GM12891 (cell line): ENCODE results near the gene EXOC4.
A peak's percentile ranks its signal among the peaks of the same experiment; 100 is the strongest.

Experiments used
- DNase-seq: peaks from one replicate; pipeline ENCODE4 v3.0.0; 2011; ENCODE audit warnings: low spot score; ENCODE audit not compliant: insufficient read length
- FAIRE-seq: peaks from 2 replicates; lab custom pipeline; 2011; peaks lifted over from hg19 to GRCh38; lab: Jason Lieb, UNC
- PAX5 ChIP-seq: IDR thresholded peaks from 2 replicates; pipeline ENCODE4 v1.6.1; 2011; ENCODE audit warnings: low read length, moderate library complexity, mild to moderate bottlenecking; ENCODE audit not compliant: insufficient read depth, severe bottlenecking
- POLR2A ChIP-seq: IDR thresholded peaks from 2 replicates; pipeline ENCODE4 v1.6.1; 2011; ENCODE audit warnings: low read depth, low read length, control low read depth
- POLR2AphosphoS5 ChIP-seq: IDR thresholded peaks from 2 replicates; pipeline ENCODE4 v1.6.1; 2011; ENCODE audit warnings: low read depth, low read length, control low read depth
- POU2F2 ChIP-seq: IDR thresholded peaks from 2 replicates; pipeline ENCODE4 v1.6.1; 2011; ENCODE audit warnings: low read depth, mild to moderate bottlenecking, control low read depth, low read length, moderate library complexity
- SPI1 ChIP-seq: IDR thresholded peaks from 2 replicates; pipeline ENCODE4 v1.6.1; 2011; ENCODE audit warnings: low read depth, low read length, control low read depth
- TAF1 ChIP-seq: IDR thresholded peaks from 2 replicates; pipeline ENCODE4 v1.6.1; 2011; ENCODE audit warnings: low read depth, low read length, control low read depth

The EXOC4 gene

DNA sequence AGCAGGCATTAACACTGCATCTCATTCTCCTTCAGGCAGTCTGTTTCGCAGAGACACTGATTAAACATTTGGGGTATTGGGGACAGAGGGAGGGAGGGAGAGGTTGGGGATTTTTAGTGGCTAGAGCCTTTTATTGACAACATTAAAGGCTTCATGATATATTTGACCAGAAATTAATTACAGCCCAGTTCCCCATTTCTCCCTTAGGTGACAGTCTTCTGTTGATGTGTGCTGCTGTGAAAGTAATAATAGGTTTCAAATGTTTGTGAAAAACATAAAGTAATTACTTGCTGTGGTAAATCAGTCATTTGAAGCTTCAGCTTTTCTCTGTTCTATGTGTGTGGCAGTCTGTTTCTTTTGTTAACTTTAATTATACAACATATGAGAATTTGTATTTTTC lies 769.0 kb downstream of the EXOC4 start:
- no peak for DNase-seq
- TF ChIP-seq SPI1: peak; percentile 54; the same call in 1 of the 2 replicates
- TF ChIP-seq TAF1: no peak
- FAIRE-seq: no peak

GRCh38 chr7:134022286-134022911 lies 769.5 kb downstream of the EXOC4 start:
- no peak for FAIRE-seq
- no peak for TF ChIP-seq SPI1
- no peak for TF ChIP-seq PAX5
- TF ChIP-seq POLR2AphosphoS5: no peak
- TF ChIP-seq POU2F2: no peak
- TF ChIP-seq TAF1: no peak
- TF ChIP-seq POLR2A: no peak
- no peak for DNase-seq

- DNase-seq: no peak
- TF ChIP-seq POLR2A (no peak), POU2F2 (no peak), PAX5 (no peak), SPI1 (no peak), TAF1 (no peak), POLR2AphosphoS5 (no peak)
- no peak for FAIRE-seq
Observed at GRCh38 chr7:134024739-134025138, 771.9 kb downstream of the EXOC4 start.

DNA sequence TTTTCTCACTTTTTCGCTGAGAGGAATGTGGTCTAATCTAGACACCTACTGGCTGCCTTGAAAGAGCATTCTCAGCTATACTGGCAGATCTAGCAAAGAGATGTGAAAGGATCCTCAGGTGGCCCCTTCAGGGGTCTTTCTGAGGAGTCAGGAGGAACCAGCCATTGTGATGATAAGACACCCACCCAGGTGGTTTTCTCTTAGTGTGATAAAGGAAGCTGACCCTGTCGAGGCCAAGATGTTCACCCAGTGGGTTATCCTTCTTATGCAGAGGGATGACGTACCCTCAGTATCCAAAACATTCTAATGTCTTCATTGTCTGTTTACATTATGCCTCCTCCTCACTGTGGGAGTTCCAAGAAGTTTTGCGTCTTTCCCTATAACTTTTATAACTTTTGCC lies 776.0 kb downstream of the EXOC4 start:
- no peak for TF ChIP-seq POLR2A
- TF ChIP-seq PAX5: no peak
- TF ChIP-seq SPI1: no peak
- no peak for TF ChIP-seq POLR2AphosphoS5
- no peak for TF ChIP-seq POU2F2
- DNase-seq (no peak), FAIRE-seq (no peak)

GRCh38 chr7:134029743-134030142 lies 776.9 kb downstream of the EXOC4 start:
- no peak for FAIRE-seq
- no peak for DNase-seq
- no peak for TF ChIP-seq POLR2AphosphoS5
- TF ChIP-seq TAF1: no peak
- no peak for TF ChIP-seq POU2F2
- TF ChIP-seq POLR2A: no peak
- TF ChIP-seq SPI1: no peak
- no peak for TF ChIP-seq PAX5

- no peak for FAIRE-seq
- TF ChIP-seq TAF1: no peak
- TF ChIP-seq PAX5: no peak
- TF ChIP-seq POLR2AphosphoS5: no peak
- TF ChIP-seq POU2F2: no peak
- no peak for TF ChIP-seq POLR2A
- no peak for TF ChIP-seq SPI1
- no peak for DNase-seq
Observed at GRCh38 chr7:134030460-134030865, 777.6 kb downstream of the EXOC4 start.

- TF ChIP-seq SPI1 (no peak), POLR2AphosphoS5 (no peak), POLR2A (no peak), POU2F2 (no peak), PAX5 (no peak), TAF1 (no peak)
- FAIRE-seq (no peak), DNase-seq (no peak)
Observed at GRCh38 chr7:134031835-134032617, 779.1 kb downstream of the EXOC4 start.

- FAIRE-seq: no peak
- no peak for DNase-seq
- no peak for TF ChIP-seq SPI1
- no peak for TF ChIP-seq TAF1
- TF ChIP-seq POLR2A: no peak
- no peak for TF ChIP-seq PAX5
- TF ChIP-seq POU2F2: no peak
- no peak for TF ChIP-seq POLR2AphosphoS5
Observed at GRCh38 chr7:134034652-134035051, 781.8 kb downstream of the EXOC4 start.

DNA sequence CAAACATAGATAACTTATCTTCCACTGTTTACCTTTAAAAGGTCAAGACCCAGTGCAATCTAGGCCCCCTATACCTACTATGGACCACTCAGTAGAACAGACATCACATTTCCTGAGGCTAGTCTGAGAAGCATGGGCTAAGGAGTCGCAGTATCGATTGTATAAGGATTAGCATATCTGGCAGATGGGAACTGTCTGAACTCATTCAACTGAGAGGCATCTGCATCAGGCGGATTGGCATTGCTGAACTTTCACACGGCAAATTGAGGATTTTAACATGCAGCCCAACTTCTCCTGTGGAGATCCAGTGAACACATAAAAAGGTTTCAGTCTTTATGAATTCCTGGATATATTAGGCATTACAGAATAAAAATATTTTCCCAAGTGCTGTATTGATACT lies 785.1 kb downstream of the EXOC4 start:
- no peak for DNase-seq
- FAIRE-seq: no peak
- TF ChIP-seq PAX5 (no peak), POLR2AphosphoS5 (no peak), SPI1 (no peak), TAF1 (no peak), POLR2A (no peak), POU2F2 (no peak)

DNA sequence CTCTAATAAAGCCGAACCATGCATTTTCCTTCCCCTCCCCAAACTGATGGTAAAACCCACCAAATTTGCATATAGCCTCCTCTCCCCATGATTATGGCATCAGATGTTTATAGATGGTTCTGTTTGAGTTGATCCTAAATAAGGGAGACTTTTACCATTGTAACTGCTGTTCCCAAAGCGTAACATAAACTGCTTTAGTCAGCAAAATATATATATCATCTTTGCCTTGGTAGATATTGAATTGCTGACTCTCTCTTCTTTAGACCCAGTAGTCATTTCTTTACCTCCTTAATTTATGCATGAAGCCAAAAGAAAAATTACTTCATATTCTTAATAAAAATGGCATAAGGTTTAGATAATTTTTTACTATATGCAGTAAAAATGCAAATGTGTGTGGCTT lies 788.1 kb downstream of the EXOC4 start:
- DNase-seq: no peak
- TF ChIP-seq POLR2AphosphoS5: no peak
- TF ChIP-seq POLR2A: no peak
- TF ChIP-seq POU2F2: no peak
- no peak for TF ChIP-seq TAF1
- TF ChIP-seq PAX5: no peak
- TF ChIP-seq SPI1: no peak
- no peak for FAIRE-seq
